ENCODE measurements around the gene IRF1.
"Not testable (repeated sequence)": the region's sequence is repeated elsewhere in the genome, so short reads cannot be mapped to it uniquely, and the experiment has no call there.

IRF1 gene

DNA sequence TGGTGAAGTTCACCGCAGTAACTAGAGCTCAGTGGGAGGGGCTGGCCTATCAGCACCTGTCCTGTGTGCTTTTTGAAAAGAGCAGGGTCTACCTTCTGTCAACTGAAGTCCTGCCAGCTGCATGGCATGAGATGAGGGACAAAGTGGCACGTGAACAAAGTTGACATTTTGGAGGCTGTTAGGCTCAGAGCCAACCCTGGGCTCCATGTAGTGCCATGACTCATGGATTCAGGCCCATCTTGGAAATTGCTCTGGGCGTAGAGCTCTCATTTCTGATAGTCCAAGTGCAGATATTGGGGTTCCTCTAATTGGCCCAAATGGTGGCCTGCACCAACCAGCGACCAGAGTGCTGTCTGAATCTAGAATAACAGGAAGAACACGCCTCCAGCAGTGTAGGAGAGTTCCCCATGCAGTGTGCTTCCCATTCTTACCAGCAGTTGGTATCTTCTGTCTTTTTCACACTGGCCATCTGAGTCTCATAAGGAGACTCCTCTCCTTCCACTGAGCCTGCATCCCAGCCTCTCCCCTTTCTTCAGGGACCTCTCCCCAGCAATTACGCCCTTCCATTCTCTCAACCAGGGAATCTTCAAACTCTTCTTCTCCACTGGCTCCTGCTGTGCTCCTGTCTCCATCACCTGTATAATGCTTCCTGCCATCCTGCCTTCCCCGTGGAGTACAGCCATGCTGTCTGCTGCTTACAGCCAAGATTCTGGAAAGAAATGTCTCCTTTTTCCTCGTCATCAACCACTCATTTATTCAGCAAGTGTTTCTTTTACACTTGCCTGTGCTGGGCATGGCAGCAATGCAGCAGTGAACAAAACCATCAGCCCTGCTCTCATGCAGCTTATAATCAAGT lies 30.4 kb downstream of the IRF1 start:
- no peak for DNase-seq

GRCh38 chr5:132459031-132459982 lies 31.3 kb downstream of the IRF1 start:
- no peak for DNase-seq

DNA sequence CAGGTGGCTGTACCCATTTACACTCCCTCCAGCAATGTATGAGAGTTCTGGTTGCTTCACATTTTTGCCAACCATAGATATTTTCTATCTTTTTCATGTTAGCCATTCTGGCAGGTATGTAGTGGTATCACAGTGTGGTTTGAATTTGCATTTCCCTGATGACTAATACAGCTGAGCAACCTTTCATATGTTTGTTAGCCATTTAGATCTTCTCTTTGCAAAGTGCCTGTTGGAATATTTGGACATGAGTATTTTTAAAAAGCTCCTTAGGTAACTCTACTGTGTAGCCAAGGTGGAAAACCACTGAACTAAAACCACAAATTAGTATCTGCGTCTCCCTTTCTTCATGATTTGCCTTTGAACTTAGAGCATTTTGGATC lies 31.9 kb downstream of the IRF1 start:
- peak; percentile 61 for DNase-seq

DNA sequence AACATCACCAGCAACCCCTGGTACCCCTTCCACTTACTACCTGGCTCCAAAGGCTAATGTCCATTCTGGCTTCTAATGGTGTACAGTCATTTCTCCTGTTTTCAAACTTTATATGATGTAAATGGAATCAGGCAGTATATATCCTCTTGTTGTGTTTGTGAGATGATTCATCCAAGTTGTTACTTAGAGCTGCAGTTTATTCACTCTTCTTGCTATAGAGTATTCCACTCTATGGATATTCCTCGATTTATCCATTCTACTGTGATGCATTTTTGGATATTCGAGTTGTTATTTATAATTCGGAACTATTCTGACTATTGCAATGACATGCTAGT lies 32.4 kb downstream of the IRF1 start:
- no peak for DNase-seq

- DNase-seq, result peak; percentile 69
Measured at GRCh38 chr5:132457371-132458225, 33.0 kb downstream of the IRF1 start.

DNA sequence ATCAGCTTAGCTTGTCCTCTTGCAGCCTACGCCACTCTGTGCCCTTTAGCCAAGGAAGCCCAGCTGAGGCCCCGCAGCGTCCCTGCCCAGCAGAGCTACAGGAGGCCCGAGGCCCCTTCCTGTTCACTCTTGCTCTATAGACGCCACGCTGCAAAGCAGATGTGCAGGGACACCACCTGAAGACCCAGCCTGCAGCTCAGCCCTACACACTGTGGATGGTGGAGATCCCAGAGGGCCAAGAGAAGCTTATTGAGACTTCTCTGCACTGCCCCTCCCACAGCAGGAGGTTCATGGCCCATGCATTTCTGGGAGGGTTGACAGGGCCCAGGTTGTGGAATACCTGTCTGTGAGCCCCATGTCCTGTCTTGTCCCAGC lies 33.6 kb downstream of the IRF1 start:
- DNase-seq, result no peak

- peak; percentile 87 for DNase-seq
Measured at GRCh38 chr5:132456296-132456986, 34.1 kb downstream of the IRF1 start.

DNA sequence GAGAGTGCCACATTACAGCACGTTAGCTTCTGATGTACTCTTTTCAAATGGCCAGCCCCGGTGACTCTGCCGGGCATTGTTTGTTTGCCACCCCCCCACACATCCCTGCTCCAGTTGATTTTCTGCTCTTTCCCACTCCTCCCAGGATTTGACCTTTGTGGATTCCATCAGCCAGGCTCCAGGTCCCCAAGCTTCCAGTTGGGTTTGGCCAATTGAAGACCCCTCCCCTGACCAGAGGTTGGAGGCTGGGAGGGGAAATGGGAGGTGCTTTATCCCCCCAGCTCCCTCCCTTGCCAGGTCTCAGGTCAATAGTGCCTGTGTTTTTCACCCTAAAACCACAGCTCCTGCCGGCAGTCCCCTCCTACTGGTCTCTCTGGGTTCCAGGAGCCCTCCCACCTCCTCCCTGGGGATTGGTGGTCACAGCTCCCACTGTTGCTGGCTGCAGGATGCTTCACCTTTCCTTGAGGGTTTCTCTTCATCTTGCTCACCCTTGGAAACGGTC lies 34.9 kb downstream of the IRF1 start:
- DNase-seq, result no peak

- no peak for DNase-seq
Measured at GRCh38 chr5:132454361-132454760, 36.2 kb downstream of the IRF1 start.

GRCh38 chr5:132451387-132451786 lies 39.2 kb downstream of the IRF1 start:
- no peak for DNase-seq

DNA sequence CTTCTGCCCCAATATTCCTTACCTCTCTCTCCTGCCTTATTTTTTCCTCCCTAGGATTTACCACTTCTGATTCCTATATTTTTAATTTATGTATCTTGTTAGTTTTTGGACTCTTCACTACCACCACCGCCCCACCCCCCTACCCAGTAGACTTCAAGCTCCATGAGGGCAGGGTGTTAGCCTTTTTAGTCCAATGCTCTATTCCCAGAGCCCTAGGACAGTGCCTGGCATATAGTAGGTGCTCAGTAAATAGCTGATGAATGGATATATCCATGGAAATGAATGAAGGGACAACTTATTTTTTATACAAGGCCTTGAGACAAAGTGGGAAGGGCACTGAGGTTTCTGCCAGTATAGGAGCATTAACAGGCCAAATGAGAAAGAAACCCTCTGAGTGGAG lies 41.5 kb downstream of the IRF1 start:
- DNase-seq, result no peak

DNA sequence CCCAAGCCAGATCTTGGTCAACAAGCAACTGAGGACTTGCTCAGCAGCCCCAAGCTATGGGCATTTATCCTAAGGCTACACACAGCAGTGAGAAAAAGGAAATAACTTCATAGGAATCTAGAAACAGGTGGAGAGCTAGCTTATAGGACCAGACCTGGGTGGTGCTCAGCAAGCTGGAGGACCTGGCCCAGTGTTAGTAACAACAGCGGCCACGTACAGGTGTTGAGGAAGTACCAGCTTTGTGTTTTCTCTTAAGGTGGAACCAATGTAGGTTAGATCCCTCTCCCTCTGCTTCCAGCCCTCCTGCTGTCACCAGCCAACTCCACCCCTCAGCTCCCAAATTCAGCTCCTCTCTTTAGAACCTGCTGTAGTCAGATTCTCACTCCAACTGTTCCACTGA lies 43.4 kb downstream of the IRF1 start:
- DNase-seq, result no peak

DNA sequence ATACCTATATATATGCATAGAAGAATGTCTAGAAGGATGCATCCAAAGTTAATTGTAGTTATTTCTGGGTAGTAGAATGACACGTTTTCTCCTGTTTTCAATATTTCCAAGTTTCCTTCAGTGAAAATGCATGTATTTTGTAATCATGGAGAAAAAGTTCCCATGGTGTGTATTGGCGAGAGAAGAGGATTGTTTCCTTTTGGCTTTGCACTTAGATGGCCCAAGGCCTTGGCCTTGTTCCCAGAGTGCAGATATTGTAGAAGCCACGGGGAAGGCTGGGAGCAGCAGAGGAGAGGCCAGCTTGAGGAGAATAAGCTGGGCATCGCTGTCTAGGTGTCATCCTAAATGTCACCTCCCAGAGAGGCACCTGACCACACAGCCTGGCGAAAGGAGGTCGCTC lies 44.0 kb downstream of the IRF1 start:
- DNase-seq, result no peak

- DNase-seq, result no peak
Measured at GRCh38 chr5:132445930-132446329, 44.6 kb downstream of the IRF1 start.

DNA sequence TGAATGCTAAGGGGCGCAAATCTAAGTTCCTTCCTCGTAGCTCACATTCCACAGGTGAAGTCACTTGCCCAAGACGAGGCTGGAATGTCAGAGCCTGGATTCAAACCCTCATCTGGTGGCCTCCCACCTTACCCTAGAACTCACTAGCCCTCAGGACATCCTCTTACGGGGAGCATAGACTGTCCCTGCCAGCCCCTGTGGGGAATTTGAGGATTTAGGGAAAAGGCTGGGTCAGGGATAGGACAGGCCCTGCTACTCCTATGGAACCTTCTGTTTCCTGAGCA lies 45.0 kb downstream of the IRF1 start:
- no peak for DNase-seq

- no peak for DNase-seq
Measured at GRCh38 chr5:132444841-132445639, 45.5 kb downstream of the IRF1 start.

DNA sequence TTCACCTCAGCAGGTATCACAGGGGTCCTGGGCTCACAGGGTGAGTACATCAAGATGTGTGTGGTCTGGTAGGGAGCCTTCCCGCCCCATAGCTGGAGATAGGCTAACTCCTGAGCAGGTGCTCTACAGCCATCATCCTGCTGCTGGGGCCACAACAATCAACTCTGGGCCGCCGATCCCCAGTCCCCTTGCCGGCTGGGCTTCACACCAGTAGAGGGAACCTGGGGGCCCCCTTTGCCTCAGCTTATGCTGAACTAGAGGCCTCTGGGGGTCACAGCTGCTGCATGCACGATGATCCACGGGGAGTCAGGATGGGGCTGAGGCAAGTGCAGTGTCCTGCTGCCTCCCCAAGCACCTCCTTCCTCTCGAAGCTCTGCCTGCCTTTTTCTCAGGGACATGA lies 46.5 kb downstream of the IRF1 start:
- no peak for DNase-seq

- no peak for DNase-seq
Measured at GRCh38 chr5:132439521-132440089, 51.0 kb downstream of the IRF1 start.

GRCh38 chr5:132438917-132439316 lies 51.7 kb downstream of the IRF1 start:
- no peak for DNase-seq

GRCh38 chr5:132438267-132438645 lies 52.3 kb downstream of the IRF1 start:
- not testable (repeated sequence) for DNase-seq

DNA sequence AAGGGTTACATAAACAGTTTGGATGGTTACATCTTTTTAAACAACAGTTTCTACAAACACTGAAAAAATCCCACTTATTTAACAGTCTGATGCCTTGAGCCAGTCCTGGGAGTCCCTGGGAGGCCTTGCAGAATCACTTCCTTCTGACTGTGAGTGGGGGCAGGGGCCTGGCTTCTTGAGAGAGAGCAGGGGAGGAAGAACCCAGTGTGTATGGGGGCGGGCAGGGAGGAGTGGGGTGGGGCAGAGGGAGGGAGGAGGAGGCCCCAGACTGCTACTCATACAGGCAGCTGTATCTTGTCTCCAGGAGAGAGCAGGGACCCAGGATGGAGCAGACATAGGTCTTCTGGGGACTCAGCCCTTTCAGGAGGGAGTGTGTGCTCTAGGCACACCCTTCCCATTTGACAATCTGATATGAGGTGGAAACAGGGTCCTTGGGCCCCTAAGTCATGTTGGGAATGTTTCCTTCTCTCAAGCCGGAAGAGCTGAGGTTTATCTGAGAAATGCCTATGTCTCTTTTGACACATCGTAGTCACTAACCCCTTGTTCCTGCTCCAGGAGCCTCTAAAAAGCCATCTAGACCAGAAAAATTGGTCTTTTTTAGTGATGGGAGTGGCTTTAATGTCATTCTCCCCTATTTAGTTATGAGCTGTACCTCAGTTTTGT lies 52.8 kb downstream of the IRF1 start:
- peak; percentile 81 for DNase-seq

Data from activated CD4-positive, alpha-beta T cell treated with anti-CD3 and anti-CD28 coated beads, Interleukin-2, amount 50 U/mL, for 16 hours (primary cell).